HG03196 (cell line): ENCODE measurements around the gene SUFU.

Experiments
- ATAC-seq: cut with Tn5 transposase; IDR thresholded peaks from one replicate; pipeline ENCODE4 v1.9.1; 2021; ENCODE audit not compliant: unreplicated experiment

SUFU gene

GRCh38 chr10:102593074-102593803, 89.5 kb downstream of the SUFU start:
- ATAC-seq: no peak

DNA sequence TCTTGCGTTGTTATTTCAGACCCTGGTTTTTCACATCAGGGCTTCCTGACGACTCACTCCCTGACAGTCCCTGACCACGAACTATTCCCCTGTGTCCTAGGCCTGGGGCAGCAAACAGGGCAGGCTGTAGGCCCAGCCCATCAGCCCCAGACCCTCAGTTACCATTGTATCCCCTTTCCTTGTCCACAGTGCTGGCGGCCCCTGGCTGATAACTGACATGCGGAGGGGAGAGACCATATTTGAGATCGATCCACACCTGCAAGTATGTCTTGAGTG, 90.0 kb downstream of the SUFU start:
- ATAC-seq: no peak

GRCh38 chr10:102595293-102595692, 91.5 kb downstream of the SUFU start:
- no peak for ATAC-seq

- ATAC-seq: no peak
These were observed 92.1 kb downstream of the SUFU start for GRCh38 chr10:102595897-102596296.

GRCh38 chr10:102596506-102596971, 92.8 kb downstream of the SUFU start:
- ATAC-seq: no peak

DNA sequence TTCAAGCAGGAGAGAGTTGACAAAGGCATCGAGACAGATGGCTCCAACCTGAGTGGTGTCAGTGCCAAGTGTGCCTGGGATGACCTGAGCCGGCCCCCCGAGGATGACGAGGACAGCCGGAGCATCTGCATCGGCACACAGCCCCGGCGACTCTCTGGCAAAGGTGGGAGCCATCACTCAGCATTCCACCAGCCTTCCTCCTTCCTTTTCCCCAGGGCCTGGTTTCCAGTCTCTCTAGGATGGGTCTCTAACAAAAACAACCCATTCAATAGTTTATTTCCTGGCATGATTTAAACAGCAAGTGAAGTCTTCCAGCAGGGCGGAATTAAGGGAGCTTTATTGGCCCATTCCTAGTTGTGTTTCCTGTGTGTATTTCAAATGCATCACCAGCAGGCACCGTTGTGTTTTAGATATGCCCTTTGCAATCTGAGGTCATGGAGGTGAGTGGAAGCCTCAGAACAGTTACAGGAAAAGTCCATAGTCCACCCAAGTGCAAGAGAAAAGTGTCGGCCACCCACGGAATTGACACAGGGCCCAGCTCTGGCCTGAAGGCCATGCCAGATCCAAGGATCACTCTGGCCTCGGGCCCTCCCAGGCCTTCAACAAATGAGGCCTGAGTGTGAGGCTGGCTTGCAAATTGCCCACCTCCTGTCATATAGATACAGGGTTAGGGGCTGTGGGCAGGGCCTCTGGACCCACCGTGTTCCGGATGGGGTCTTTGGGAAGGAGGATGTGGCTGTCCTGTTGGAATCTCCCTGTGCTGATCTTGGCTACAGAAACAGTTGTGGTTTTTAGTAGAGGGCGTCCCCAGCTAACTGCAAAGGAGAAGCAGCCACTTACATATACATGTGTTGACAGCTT, 93.6 kb downstream of the SUFU start:
- no peak for ATAC-seq

DNA sequence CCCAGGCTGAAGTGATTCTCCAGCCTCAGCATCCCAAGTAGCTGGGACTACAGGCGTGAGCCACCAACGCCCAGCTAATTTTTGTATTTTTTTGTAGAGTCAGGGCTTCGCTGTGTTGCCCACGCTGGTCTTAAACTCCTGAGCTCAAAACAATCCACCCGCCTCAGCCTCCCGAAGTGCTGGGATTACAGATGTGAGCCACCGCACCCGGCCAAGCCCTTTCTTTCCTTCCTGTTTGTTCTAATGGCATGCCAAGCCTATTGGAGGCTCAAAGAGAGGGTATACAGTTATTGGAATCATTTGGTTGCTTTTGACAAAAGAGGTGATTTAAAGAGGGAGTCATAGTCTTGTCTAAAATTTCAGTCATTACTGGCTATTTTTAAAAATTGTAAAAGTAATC, 94.5 kb downstream of the SUFU start:
- no peak for ATAC-seq

GRCh38 chr10:102599565-102600327, 96.0 kb downstream of the SUFU start:
- ATAC-seq: no peak

GRCh38 chr10:102600816-102601215, 97.0 kb downstream of the SUFU start:
- ATAC-seq: no peak

DNA sequence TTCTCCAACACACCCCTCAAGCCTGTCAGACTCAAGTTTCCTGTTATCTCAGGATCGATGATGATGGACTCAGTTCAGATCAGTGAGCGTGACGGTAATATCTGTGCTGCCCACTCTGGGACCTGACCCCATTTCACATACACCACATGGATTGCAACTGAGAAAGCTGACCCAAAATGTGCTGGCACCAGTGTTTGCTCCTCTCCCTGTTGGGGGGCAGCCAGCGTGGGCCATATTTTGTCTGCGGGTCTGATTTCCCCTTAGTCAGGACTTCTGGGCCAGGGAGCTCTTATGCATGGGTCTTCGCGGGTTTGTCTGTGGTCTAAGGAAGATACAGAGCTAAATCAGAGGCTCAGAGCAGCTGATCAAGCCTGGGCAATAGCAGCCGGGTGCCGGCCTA, 97.9 kb downstream of the SUFU start:
- no peak for ATAC-seq

DNA sequence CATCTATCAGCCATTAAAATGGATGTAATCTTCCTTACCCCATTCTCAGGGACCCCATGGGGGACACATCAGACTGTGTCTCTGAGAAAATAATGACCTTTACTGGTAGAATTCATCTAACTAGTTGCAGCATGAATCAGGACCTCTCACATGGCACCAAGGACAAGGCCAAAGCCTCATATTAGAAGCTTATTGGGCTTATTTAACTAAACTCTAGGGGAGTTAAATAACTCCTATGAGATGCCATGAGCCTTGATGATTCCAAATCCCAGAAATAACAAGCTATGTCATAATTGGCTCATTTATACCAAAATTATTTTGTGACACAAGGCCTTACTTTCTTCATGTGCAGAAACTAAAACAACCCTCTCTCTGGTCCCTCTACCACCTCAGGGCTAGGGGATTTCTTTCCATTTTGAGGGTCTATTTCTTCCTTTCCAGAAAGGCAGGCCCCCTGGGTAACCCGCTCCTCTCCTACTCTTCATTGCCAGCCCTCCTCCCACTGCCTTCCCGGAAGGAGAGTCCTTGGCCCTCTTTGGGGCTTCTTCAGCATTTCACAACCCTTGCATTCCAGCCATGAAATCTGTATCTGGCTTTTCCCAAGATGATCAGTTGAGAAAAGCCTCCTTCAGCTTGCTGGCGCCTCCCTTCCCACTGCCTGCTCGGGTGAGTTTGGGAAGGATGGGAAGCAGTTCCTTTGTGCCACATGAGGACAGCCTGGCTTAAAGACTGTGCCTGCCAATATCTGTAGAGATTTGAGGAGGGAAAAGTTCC, 98.7 kb downstream of the SUFU start:
- ATAC-seq: no peak

DNA sequence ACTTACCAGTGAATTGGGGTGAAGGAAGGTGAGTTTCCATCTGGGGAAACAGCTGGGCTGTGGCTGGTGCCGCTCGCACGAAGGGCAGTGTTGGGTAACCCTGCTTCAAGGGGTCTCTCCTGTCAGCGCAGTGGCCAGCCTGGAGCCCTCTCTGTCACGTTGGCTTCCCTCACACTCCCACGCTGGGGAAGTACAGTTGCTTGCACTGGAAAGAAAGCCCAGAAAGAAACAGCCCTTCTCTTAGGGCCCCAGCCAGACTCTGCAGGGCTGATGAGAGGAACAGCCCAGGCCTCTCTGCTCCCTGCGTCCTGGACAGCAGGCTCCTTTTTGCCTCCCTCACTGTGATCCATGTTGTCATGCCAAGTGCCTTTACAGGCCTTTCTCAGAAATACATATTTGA, 100.2 kb downstream of the SUFU start:
- no peak for ATAC-seq

GRCh38 chr10:102604439-102604841, 100.7 kb downstream of the SUFU start:
- no peak for ATAC-seq

DNA sequence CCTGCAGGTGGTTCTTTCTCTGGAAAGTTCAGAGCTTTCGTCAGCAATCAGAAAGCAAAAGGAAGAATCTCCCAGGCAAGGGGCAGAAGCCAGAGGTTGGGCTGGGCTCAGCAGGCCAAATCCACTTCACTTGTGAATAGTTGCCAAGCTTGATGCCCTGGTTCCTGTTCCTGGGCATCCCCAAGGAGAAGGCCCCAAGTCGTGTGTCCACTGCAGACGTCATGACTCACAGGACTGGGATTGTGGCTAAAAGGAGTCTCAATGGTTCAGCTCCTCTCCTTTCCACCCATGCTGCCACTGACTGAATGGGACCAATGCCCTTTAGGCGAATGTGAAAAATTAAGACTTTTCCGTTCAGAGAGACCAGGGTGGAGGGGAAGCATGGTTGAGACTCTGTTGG, 101.9 kb downstream of the SUFU start:
- no peak for ATAC-seq

- no peak for ATAC-seq
These were observed 104.7 kb downstream of the SUFU start for GRCh38 chr10:102608487-102608886.

GRCh38 chr10:102610441-102610887, 106.7 kb downstream of the SUFU start:
- no peak for ATAC-seq

GRCh38 chr10:102611514-102612087, 107.8 kb downstream of the SUFU start:
- ATAC-seq: no peak

DNA sequence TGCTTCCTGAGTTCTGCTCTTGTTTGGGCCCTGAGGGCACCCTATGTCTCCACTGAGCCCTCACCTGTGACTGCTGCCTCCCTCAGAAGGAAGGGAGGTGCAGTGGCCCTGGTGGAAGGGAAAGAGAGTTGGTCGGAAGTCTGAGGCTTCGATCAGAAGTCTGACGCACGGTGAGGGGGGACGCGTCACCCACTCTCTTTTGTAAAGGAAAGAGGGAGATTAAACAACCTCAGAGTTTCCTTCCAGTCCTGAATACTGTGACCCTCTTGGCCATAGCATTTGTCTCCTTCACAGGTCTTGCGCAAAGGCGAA, 109.1 kb downstream of the SUFU start:
- no peak for ATAC-seq

- no peak for ATAC-seq
These were observed 109.5 kb downstream of the SUFU start for GRCh38 chr10:102613286-102613685.

DNA sequence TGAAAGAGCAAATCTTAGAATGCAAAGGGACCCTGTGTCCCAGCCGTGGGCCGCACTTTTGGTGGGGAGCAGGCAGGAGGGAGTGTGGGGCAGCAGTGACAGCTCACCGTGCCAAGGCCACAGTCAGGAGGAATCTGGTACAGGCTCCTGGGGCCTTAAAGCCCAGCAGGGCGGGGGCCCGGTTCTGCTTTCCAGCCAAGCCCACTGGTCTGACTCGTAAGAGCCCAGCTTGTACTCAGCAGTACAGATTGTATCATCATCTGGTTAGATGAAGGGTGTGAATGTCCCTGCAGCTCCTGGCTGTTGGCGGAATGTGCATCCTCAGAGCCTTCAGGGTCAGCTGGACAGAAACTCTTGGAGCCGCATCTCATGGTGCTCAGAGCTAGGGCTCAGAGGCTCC, 110.0 kb downstream of the SUFU start:
- no peak for ATAC-seq

- no peak for ATAC-seq
These were observed 111.1 kb downstream of the SUFU start for GRCh38 chr10:102614888-102615287.
